HG03280 (cell line): ENCODE data around the gene UBA1.

ENCODE experiments used
- ATAC-seq: cut with Tn5 transposase; IDR thresholded peaks from one replicate; pipeline ENCODE4 v1.9.1; 2021; ENCODE audit warnings: mild to moderate bottlenecking, moderate library complexity; ENCODE audit not compliant: unreplicated experiment

Gene UBA1

DNA sequence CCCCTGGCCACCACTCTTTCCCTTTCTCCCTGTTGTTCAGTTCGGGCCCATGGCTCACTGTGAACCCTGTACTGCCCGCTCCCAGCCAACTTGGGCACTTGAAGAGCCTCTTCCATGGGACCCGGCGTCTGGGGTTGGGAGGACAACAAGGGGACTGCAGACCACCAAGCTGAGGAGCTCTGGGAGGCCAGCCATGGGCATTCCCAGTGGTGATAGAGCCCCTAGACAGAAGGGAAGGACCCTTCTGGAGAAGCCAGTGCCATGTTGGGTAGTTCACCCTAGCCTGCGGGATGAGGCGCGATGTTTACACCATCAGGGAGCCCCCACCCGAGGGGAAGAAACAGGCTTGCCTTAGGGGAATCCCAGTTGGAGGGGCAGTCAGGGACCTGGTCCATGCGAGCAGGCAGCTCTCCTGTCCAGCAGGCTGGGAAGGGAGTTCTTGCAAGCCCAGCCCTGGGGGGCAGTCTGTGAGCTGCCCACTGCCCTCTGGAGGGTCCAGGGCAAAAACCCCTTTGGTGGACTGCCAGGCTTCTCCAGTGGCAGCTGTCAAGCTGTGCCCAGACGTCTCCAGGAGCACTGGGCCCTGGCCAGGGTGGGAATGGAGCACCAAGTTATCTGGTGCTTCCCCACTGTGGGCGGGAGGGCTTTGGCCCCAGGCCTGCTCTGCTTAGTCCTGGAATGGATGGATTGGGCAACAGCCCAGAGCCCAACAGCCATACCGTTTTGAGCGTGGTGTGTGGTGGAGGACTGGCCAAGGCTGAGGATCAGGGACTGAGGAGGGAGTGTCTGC lies 23.7 kb upstream of the UBA1 start:
- ATAC-seq = no peak

DNA sequence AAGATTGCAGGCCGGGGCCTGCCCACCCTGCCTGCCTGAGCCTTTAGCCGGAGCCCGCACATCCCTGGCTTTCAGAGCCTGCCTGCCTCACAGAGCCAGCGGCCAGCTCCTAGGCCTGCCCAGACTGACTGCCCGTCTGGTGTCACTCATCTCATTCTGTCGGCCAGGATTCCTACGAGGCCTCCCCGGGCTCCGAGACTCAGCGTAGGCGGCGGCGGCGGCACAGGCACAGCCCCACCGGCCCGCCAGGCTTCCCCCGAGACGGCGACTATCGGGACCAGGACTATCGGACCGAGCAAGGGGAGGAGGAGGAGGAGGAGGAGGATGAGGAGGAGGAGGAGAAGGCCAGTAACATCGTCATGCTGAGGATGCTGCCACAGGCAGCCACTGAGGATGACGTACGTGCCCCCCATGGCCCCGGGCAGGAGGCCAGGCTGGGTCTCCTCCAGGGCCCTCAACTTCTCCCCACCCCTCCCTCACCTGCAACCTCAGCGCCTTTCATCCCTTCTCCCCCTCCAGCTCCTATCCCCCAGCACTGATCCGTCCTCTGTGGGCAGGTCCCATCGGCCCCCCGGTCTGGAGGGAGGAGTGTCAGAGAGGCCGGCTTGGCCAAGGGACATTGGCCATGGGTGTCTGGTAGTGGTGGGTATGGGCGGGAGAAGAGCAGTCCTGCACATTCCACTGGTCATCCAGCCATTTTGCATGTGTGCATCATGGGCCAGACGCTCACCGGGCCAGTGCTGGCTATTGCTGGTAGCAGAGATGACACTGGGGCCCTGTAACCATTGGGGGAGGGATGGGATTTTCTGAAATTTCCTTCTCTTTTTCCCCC lies 22.6 kb upstream of the UBA1 start:
- no peak for ATAC-seq

DNA sequence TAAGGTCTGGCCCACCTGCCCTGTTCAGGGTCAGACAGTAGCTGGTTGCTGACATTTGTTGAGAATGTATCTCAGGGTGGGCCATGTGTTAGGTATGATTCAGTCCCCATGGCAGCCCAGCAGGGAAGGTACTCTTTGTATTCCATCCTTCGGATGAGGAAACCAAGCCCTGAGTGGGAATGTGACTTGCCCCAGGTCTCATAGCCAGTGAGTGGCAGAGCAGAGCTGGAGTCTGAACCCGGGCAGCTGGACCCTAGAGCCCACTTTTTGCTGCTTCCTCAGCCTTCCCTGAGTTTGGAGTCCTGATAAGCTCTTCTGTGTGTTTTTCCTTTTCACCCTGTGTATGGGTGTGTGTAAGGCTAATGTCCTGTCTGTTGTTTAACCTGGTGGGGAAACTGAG lies 21.6 kb upstream of the UBA1 start:
- no peak for ATAC-seq

DNA sequence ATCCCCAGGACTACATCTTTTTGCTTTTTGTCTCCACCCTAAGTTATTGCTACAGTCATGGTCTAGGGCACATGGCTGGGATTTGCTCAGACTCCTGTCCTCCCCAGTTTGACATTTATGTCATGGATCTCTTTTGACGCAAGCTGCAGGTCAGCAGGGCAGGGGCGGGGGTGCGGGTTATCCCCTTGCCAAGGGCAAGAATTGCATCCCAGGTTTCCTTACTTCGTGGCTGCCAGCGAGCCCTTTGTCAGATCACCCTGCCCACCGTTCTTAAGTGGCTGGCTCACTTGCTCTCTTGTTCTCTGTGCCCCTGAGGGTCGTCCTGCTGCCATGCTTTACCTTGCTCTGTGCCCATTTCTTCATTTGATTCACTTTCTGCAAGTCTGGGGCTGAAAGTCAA lies 21.1 kb upstream of the UBA1 start:
- ATAC-seq = no peak

- no peak for ATAC-seq
These were observed 20.4 kb upstream of the UBA1 start for GRCh38 chrX:47172971-47173792.

DNA sequence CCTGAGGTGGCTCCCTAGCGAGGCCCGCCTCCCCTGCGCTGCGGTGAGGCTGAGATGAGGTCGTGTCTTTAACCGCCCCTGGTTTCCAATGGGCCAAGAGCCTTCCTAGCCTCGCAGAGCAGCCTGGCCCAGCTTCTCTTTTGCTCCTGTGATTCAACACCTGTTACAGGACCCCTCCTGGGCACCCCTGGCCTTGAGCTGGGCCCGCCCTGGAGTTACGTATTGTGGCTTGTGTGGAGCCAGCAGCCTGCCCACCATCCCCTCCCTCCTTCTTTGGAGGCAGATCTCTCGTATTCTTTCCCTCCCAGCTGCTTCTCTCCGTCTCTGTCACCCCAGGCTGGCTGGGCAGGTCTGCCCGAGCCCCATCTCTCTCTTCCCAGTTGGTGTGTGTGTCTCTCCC lies 19.3 kb upstream of the UBA1 start:
- ATAC-seq = no peak

GRCh38 chrX:47174846-47175587 lies 18.6 kb upstream of the UBA1 start:
- no peak for ATAC-seq

DNA sequence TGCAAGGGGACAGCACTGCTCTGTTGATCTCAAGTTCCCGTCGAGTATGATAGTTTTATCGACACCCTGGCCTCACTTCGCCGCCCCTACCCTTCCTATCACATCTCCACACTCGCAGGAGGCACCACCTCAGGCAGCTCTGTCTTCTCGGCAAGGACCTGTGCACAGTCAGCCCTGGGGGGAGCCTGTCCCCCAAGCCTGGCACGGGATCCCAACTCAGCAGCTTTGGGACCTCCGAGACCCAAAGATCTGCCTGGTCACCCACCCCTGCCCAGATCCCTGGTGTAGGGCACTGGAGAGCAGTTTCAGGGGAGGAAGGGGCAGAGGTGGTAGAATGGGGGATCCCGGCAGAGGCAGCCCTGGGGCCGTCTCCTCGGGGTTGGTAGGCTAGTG lies 18.0 kb upstream of the UBA1 start:
- ATAC-seq = no peak

- ATAC-seq = no peak
These were observed 17.4 kb upstream of the UBA1 start for GRCh38 chrX:47176101-47176740.

- ATAC-seq = no peak
These were observed 16.6 kb upstream of the UBA1 start for GRCh38 chrX:47177079-47177478.

DNA sequence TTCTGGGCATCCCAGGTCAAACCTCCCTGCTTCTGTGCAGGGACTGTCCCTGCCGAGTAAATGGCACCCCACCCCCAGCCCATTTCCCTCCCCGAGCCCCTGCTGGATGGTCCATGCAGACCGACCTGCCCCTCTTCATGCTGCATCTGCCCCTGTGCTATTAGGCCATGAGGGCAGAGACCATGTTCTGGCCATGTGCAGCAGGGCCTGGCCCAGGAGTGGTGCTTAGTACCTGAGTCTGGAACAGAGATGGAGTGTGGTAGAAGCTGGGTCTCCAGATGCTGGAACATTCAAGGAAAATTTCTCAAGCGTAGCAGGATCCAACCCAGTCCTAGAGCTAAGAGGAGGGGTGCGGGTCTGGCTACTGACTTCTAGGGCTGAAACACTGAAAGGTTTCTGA lies 15.3 kb upstream of the UBA1 start:
- no peak for ATAC-seq

DNA sequence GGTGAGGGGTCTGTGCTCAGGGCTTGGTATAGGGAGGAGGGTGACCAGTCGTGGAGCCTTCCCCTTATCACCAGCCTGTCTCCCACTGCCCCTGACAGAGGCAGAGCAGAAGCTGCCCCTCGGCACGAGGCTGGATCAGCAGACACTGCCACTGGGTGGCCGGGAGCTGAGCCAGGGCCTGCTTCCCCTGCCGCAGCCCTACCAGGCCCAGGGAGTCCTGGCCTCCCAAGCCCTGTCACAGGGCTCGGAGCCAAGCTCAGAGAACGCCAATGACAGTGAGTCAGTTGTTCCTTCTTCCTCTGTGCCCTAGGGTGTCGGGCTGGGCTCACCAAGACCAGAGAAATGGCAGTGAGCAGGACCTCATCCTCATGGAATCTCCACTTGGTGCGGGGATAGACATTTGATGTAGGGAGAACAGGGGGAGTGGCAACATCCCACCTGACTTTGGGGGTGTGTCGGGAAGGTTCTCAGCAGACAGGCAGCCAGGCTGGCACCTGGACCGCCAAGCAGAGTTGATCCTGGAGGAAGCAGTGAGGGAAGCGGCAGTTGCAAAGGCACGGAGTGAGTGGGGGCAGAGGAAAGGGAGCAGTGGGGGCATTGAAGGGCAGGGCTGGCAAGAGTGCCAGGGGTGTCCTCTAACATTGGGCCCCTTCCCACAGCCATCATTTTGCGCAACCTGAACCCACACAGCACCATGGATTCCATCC lies 14.3 kb upstream of the UBA1 start:
- no peak for ATAC-seq

- no peak for ATAC-seq
These were observed 13.7 kb upstream of the UBA1 start for GRCh38 chrX:47179928-47180255.

- ATAC-seq = no peak
These were observed 13.3 kb upstream of the UBA1 start for GRCh38 chrX:47180346-47180745.

DNA sequence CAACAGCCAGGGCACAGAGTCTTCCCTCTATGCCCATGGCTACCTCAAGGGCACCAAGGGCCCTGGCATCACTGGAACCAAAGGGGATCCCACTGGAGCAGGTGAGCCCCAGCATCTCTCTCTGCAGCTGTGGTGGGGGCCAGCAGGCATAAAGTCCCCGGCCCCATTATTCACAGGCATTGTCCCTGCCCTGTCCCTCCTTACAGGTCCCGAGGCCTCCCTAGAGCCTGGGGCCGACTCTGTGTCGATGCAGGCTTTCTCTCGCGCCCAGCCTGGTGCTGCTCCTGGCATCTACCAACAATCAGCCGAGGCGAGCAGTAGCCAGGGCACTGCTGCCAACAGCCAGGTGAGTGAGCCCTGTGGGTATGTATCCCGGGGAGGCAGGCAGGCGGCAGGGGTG lies 12.3 kb upstream of the UBA1 start:
- no peak for ATAC-seq

- ATAC-seq = no peak
These were observed 11.4 kb upstream of the UBA1 start for GRCh38 chrX:47182106-47182700.

- no peak for ATAC-seq
These were observed 9.1 kb upstream of the UBA1 start for GRCh38 chrX:47184486-47184885.

- no peak for ATAC-seq
These were observed 8.4 kb upstream of the UBA1 start for GRCh38 chrX:47185241-47185640.

GRCh38 chrX:47186096-47186740 lies 7.4 kb upstream of the UBA1 start:
- no peak for ATAC-seq
